Eye (tissue), 1 donor: ENCODE measurements around the gene ISL2.

Experiments used
- DNase-seq: peaks from one replicate; pipeline ENCODE4 v3.0.0-alpha.2; 2015

ISL2 gene

DNA sequence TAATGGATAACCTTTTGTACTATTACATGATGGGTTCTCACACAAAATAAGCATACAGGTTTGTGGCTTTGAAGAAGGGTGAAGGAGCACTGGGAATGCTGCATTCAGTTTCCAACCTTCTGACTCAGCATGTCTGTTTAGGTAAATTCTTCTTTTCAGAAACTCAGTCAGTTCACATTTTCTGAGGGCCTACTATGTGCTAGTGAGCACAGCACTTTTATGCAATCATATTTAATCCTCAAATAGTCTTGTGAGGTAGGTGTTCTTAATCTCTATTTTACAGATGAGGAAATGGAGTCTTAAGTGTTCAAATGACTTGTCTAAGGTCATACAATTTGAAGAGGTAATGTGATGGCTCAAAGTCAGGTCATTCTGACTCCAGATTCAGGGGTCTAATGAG, 41.2 kb downstream of the ISL2 start:
- no peak for DNase-seq

- DNase-seq = no peak
Measured at GRCh38 chr15:76378691-76379090, 42.1 kb downstream of the ISL2 start.

DNA sequence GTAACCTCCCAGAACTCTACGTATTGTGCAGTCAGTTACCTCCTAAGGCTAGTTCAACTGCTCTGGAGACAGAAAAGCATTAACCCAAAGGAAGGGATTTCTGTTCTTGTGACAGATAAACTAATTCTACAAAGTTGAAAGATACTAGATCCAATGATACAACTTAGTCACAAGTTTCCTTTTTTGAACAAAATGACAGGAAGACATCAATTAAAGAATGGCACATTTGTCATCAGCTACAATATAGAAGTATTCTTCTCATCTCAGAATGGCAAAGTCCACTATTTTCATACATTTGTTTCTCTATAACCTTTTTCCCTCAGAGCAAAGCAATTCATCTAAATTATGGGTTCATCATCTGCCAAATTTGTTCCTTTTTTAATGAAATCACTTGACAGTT, 43.7 kb downstream of the ISL2 start:
- no peak for DNase-seq

GRCh38 chr15:76381366-76381765, 44.8 kb downstream of the ISL2 start:
- DNase-seq = no peak

DNA sequence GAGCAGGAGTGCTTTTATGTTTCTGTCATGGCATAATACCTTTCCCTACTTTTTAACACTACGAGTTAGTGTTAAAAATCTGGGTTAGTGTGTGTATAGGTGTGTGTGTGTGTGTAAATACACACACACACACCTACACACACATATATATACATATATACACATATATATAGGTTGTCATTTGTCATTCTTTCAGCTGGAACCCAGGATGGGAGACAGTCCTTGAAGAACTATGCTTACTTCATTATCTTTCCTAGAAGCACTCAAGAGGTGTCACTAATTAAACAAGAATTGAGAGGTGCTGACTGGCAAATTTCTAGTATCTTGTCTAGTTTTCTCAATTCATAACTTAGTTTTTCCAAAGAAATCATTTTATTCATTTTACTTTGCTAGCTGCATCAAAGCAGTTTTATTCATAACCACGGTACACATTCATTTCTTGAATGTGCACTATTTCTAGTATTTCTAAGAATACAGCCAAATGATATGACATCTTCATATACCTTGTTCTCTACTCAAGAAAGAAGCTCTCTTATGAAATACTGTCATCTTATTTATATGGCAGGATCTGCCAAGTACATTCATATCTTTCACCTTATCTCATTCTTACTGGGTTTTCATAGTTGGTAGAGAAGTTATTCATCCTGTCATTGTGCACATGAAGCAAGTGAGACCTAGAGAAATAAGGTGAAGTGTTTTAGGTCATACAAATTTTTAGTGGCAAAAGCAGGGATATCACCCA, 46.6 kb downstream of the ISL2 start:
- no peak for DNase-seq

DNA sequence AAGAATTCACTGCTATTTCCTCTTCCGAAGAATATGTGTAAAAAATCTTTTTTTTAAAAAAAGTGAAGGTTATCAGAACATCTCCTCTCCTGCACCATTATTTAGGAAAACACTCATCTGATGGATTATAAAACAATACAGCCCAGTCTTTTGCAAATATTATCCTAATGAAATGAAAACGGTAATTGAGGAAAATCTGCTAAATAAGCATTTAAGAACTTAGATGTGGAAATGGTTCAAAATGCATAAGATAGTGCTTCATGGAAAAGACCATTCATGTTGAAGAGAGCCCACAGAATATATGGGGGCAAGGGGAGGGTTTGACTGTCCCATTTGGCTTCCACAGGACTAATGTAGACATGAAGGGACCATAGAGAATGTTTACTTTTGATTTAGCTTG, 47.8 kb downstream of the ISL2 start:
- DNase-seq = no peak

DNA sequence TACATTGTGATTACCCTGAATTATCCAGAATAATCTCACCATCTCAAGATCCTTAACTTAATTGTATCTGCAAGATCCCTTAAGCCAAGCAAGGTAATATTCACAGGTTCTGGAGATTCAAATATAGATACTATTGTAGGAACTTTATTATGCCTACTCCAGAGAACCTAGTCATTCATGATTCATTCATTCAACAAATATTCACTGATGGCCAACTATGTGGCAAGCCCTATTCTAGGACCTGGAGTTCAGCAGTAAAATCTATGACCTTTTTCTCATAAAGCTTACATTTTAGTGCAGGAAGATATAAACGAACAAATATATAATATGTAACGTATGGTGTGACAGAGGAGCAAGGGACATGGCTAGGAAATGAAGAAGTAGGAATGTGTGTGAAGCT, 49.6 kb downstream of the ISL2 start:
- DNase-seq = no peak

GRCh38 chr15:76386926-76387325, 50.4 kb downstream of the ISL2 start:
- DNase-seq = no peak

- DNase-seq = no peak
Measured at GRCh38 chr15:76390571-76390970, 54.0 kb downstream of the ISL2 start.

- DNase-seq = no peak
Measured at GRCh38 chr15:76391309-76391708, 54.7 kb downstream of the ISL2 start.

DNA sequence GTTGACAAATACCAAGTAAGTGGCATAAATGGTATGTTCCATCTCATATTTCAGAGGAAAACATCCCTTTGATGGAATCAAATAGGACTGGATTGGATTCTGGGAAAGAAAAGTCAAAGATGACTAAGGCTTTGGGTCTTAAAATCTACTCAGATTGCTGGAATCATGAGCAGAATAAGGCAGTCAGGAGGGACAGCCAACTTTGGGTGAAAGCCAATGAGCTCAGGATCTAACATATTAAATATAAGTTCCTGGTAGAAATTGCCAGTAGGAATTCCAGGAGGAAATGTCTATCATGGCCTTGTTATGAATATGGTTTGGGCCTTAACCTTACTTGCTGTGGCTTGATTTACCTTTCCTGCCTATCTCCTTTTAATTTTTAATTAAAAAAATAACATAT, 55.3 kb downstream of the ISL2 start:
- no peak for DNase-seq
